Activated T-helper 1 cell treated with anti-CD3 and anti-CD28 coated beads, Interleukin-12 subunit alpha, Interleukin-12 subunit beta, Interleukin-2, Interleukin-4 antibody, amounts not matched to agents 30 ng/mL and 10 ng/mL and 1 ng/mL, durations not matched to agents 14 hours and 24 hours and 36 hours (primary cell): ENCODE data around the gene SLC35A4. TPM values are rescaled to one million over a fixed set of nuclear protein-coding genes. Genes with fewer than 3 reads are reported as not detected.

Experiments used
- DNase-seq: peaks from one replicate; pipeline ENCODE4 v3.0.0; 2021; ENCODE audit warnings: low spot score
- H3K27ac Mint-ChIP-seq: one replicate; pipeline ENCODE4 v1.8.0; 2021; ENCODE audit warnings: mild to moderate bottlenecking, mixed read lengths
- H3K27me3 Mint-ChIP-seq: one replicate; pipeline ENCODE4 v1.8.0; 2022; ENCODE audit warnings: mild to moderate bottlenecking, moderate library complexity, mixed read lengths; ENCODE audit not compliant: insufficient read depth
- H3K36me3 Mint-ChIP-seq: one replicate; pipeline ENCODE4 v1.8.0; 2021; ENCODE audit warnings: low read depth, mixed read lengths
- H3K4me1 Mint-ChIP-seq: one replicate; pipeline ENCODE4 v1.8.0; 2021; ENCODE audit warnings: low read depth, mixed read lengths
- H3K4me3 Mint-ChIP-seq: one replicate; pipeline ENCODE4 v1.8.0; 2021; ENCODE audit warnings: mild to moderate bottlenecking, moderate library complexity, mixed read lengths
- H3K9me3 Mint-ChIP-seq: one replicate; pipeline ENCODE4 v1.8.0; 2021; ENCODE audit warnings: mixed read lengths
- intact Hi-C: fragments of 100-400 bp; cut with micrococcal nuclease; formaldehyde crosslinking; loops from one replicate; pipeline ENCODE4 v1.15.1; 2024
- total RNA-seq: library from RNA; stranded (reverse); gene quantifications from 2 replicates; pipeline ENCODE4 v1.2.3, GENCODE V29; 2022

SLC35A4 gene
- total RNA-seq, 1 donor from 2014 or later, result 94.3 TPM

DNA sequence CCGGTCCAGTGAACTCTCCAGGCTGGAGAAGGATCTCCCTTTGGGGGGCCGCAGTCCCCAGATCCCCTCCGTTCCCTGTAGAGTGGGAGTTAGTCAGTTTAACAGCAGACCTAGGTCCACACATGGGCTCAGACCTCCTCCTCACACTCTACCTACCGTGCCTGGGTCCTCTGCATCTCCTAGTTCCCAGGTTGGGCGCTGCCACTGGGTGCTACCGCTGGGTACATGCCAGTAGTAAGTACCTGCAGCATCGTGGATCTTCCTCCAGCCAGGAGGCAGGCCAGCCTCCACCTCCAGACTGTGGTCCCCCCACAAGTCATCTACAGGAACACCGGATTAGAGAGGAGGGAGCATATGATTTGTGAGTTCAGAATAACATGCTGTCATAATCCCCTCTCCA, 1.0 kb upstream of the SLC35A4 start:
- no peaks in the 10 kb centered on the region for H3K27me3 Mint-ChIP-seq
- peak overlapping the region; percentile 79 for H3K27ac Mint-ChIP-seq
- H3K36me3 Mint-ChIP-seq, result peaks cover 27% of the 10 kb centered on the region
- peak overlapping the region; percentile 95 for H3K4me3 Mint-ChIP-seq
- H3K4me1 Mint-ChIP-seq, result peaks cover 46% of the 10 kb centered on the region
- H3K9me3 Mint-ChIP-seq, result no peaks in the 10 kb centered on the region
- intact Hi-C loops, result loop anchor here (10.0 kb wide), 1 partner anchor 1051 kb away; the partner anchor contains the start of gene DIAPH1
- no peak for DNase-seq

DNA sequence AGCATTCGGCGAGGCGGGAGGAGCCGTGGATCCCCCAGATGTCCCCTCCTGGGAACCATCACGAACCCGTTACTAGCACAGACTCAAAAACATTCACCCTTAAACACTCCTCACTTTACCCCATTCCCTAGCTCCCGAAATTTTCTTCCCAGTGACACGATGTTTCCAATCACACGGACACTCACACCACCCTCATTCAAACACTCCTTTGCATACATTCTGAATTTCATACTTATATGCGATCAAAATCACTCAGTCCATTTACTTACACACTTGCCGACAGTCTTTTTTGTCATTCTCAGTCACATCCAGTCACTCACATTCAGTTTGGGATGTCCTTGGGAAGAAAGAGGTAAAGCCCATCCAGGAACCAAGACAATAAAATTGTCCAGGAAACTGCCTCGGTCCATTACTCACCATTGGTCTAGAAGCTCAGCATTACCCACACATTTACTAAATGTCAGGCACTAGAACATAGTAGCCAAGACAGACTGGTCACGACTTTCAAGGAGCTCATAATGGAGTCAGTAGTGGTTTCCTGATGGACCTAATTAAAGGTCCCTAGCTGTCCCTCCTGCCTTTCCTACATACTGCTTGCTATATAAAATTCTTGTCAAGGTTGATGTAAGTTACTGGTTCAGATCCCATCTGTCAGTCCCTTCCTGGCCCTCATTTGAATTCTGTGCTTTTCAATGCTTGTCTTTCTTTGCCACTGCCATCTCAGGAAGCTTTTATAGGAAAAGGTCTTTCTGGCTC, 574 bp downstream of the SLC35A4 start:
- H3K9me3 Mint-ChIP-seq, result no peaks in the 10 kb centered on the region
- peaks cover 62% of the 10 kb centered on the region for H3K4me1 Mint-ChIP-seq
- H3K36me3 Mint-ChIP-seq, result peaks cover 33% of the 10 kb centered on the region
- peak overlapping the region; percentile 96 for H3K27ac Mint-ChIP-seq
- no peak for DNase-seq
- intact Hi-C loops, result loop anchor here (1.0 to 10.0 kb wide), 4 partner anchors 8 to 1050 kb away; partner anchors contain the start of genes DIAPH1, PFDN1, SRA1 and ZMAT2
- peak overlapping the region; percentile 95 for H3K4me3 Mint-ChIP-seq
- no peaks in the 10 kb centered on the region for H3K27me3 Mint-ChIP-seq

DNA sequence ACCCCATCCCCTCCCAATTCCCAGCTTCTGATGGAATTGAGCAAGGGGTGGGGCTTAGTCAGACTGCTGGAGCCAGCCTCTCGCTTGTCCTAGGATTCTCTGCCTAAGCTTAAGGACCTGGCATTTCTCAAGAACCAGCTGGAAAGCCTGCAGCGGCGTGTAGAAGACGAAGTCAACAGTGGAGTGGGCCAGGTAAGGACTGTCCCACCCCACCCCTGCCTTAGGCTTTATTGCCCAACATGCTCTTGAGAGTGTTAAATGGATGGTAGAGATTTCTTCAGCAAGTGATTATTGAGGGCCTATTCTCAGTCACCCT, 1.1 kb downstream of the SLC35A4 start:
- peaks cover 65% of the 10 kb centered on the region for H3K4me1 Mint-ChIP-seq
- DNase-seq, result no peak
- intact Hi-C loops, result loop anchor here (1.0 to 10.0 kb wide), 4 partner anchors 8 to 1049 kb away; partner anchors contain the start of genes DIAPH1, PFDN1, SRA1 and ZMAT2
- peak overlapping the region; percentile 96 for H3K27ac Mint-ChIP-seq
- peaks cover 33% of the 10 kb centered on the region for H3K36me3 Mint-ChIP-seq
- no peaks in the 10 kb centered on the region for H3K9me3 Mint-ChIP-seq
- no peaks in the 10 kb centered on the region for H3K27me3 Mint-ChIP-seq
- H3K4me3 Mint-ChIP-seq, result peak overlapping the region; percentile 95

DNA sequence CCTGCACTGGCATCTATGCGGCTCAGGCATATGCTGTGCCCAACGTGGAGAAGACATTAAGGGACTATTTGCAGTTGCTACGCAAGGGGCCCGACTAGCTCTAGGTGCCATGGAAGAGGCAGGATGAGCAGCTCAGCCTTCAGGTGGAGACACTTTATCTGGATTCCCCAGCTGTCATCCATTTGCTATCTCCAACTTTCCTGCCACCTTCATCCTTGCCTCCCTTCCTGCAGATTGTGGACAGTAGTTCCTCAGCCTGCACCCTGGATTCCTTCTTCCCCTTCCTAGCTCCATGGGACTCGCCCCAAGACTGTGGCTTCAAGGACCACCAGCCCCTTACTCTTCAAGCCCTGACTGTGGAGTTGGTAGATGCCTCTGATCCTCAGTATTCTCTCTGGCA, 2.0 kb downstream of the SLC35A4 start:
- intact Hi-C loops, result loop anchor here (10.0 kb wide), 1 partner anchor 1048 kb away; the partner anchor contains the start of gene DIAPH1
- Mint-ChIP-seq H3K4me1 (peaks cover 65% of the 10 kb centered on the region), H3K36me3 (peaks cover 30% of the 10 kb centered on the region)

DNA sequence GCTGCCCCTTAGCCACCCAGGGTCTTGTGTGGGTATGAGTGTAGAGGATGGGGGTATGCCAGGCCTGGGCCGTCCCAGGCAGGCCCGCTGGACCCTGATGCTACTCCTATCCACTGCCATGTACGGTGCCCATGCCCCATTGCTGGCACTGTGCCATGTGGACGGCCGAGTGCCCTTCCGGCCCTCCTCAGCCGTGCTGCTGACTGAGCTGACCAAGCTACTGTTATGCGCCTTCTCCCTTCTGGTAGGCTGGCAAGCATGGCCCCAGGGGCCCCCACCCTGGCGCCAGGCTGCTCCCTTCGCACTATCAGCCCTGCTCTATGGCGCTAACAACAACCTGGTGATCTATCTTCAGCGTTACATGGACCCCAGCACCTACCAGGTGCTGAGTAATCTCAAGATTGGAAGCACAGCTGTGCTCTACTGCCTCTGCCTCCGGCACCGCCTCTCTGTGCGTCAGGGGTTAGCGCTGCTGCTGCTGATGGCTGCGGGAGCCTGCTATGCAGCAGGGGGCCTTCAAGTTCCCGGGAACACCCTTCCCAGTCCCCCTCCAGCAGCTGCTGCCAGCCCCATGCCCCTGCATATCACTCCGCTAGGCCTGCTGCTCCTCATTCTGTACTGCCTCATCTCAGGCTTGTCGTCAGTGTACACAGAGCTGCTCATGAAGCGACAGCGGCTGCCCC, 2.6 kb downstream of the SLC35A4 start:
- Mint-ChIP-seq H3K9me3 (no peaks in the 10 kb centered on the region), H3K4me1 (peaks cover 65% of the 10 kb centered on the region), H3K27ac (peak overlapping the region; percentile 26), H3K36me3 (peaks cover 30% of the 10 kb centered on the region), H3K4me3 (peak overlapping the region; percentile 46), H3K27me3 (no peaks in the 10 kb centered on the region)
- intact Hi-C loops, result loop anchor here (10.0 kb wide), 1 partner anchor 1048 kb away; the partner anchor contains the start of gene DIAPH1
- DNase-seq, result no peak

More for the DNA sequence above, 2.0 kb downstream of the SLC35A4 start:
- Mint-ChIP-seq H3K27ac (peak overlapping the region; percentile 26), H3K27me3 (no peaks in the 10 kb centered on the region), H3K4me3 (peak overlapping the region; percentile 46), H3K9me3 (no peaks in the 10 kb centered on the region)
- DNase-seq, result no peak

DNA sequence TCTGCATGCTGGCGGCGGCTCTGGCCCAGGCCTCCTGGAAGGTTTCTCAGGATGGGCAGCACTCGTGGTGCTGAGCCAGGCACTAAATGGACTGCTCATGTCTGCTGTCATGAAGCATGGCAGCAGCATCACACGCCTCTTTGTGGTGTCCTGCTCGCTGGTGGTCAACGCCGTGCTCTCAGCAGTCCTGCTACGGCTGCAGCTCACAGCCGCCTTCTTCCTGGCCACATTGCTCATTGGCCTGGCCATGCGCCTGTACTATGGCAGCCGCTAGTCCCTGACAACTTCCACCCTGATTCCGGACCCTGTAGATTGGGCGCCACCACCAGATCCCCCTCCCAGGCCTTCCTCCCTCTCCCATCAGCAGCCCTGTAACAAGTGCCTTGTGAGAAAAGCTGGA, 3.2 kb downstream of the SLC35A4 start:
- no peak overlapping the region for H3K4me3 Mint-ChIP-seq
- H3K36me3 Mint-ChIP-seq, result peaks cover 30% of the 10 kb centered on the region
- intact Hi-C loops, result loop anchor here (10.0 kb wide), 1 partner anchor 1047 kb away; the partner anchor contains the start of gene DIAPH1
- DNase-seq, result no peak
- H3K27me3 Mint-ChIP-seq, result no peaks in the 10 kb centered on the region
- H3K27ac Mint-ChIP-seq, result no peak overlapping the region
- no peaks in the 10 kb centered on the region for H3K9me3 Mint-ChIP-seq
- peaks cover 60% of the 10 kb centered on the region for H3K4me1 Mint-ChIP-seq

DNA sequence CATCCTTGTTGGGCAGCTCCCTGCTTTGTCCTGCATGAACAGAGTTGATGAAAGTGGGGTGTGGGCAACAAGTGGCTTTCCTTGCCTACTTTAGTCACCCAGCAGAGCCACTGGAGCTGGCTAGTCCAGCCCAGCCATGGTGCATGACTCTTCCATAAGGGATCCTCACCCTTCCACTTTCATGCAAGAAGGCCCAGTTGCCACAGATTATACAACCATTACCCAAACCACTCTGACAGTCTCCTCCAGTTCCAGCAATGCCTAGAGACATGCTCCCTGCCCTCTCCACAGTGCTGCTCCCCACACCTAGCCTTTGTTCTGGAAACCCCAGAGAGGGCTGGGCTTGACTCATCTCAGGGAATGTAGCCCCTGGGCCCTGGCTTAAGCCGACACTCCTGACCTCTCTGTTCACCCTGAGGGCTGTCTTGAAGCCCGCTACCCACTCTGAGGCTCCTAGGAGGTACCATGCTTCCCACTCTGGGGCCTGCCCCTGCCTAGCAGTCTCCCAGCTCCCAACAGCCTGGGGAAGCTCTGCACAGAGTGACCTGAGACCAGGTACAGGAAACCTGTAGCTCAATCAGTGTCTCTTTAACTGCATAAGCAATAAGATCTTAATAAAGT, 3.9 kb downstream of the SLC35A4 start:
- Mint-ChIP-seq H3K9me3 (no peaks in the 10 kb centered on the region), H3K27me3 (no peaks in the 10 kb centered on the region), H3K4me1 (peaks cover 54% of the 10 kb centered on the region), H3K4me3 (peak overlapping the region; percentile 73), H3K36me3 (peaks cover 30% of the 10 kb centered on the region), H3K27ac (peak overlapping the region; percentile 90)
- intact Hi-C loops, result loop anchor here (10.0 kb wide), 1 partner anchor 1046 kb away; the partner anchor contains the start of gene DIAPH1
- no peak for DNase-seq

DNA sequence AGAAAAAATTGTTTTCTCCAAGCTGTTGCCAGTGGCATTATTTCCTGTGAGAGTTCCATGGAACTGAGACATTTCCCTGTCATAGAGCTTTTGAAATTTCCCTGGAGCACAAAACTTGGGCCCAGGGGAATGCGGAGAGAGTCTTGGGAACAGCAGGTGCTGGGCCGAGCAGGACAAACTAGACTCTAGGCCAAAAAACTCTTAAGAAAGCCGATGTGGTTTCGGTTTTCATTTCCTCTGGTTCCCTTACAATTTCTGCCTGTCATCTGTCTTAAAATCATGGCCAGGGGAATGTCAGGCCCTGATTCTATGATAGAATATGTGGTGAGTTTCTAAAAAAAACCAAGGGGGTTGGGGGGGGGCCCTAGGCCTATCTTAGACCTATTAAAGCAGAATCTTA, 4.6 kb downstream of the SLC35A4 start:
- Mint-ChIP-seq H3K27ac (peak overlapping the region; percentile 90), H3K27me3 (no peaks in the 10 kb centered on the region), H3K4me3 (peak overlapping the region; percentile 73), H3K4me1 (peaks cover 48% of the 10 kb centered on the region), H3K36me3 (peaks cover 30% of the 10 kb centered on the region), H3K9me3 (no peaks in the 10 kb centered on the region)
- DNase-seq, result no peak
- intact Hi-C loops, result loop anchor here (10.0 kb wide), 1 partner anchor 1046 kb away; the partner anchor contains the start of gene DIAPH1

DNA sequence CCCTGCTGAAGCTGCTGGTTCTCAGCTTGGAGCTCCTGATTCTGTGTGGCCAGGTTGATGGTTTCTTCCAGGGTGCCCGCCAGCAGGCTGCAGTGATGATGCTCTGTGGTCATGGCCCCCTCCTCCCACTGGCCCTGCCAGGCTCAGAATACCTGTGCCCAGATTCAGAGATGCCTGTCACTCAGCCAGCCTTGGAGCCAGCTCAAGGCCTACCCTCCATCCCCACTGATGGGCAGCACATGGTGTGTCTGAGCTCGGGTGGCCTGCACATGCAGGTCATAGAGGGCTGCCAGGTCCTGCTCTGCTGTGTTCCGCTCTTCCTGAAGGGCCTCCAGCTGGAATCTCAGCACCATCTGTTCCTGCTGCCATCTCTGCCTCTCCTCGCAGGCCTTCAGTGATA, 5.4 kb downstream of the SLC35A4 start:
- Mint-ChIP-seq H3K36me3 (peaks cover 28% of the 10 kb centered on the region), H3K4me3 (no peak overlapping the region), H3K27ac (peak overlapping the region; percentile 82)

DNA sequence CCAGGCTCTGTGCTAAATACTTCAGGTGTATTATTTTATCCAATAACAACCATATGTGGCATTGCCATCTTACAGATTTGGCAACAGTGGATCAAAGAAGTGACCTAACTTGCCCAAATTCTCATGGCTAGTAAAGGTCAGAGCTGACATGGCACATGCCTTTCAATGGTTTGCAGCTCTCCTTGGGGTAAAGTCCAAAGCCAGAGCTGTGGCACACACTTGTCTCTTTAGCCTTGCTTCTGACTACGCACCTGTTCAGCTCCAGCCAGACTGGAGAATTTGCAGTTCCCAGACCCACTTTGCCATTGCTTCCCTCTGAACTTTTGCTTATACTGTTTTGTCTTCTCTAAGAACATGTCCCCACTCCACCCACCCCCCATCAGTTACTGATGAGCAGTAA, 5.9 kb downstream of the SLC35A4 start:
- Mint-ChIP-seq H3K4me1 (peaks cover 39% of the 10 kb centered on the region), H3K36me3 (peaks cover 27% of the 10 kb centered on the region), H3K27ac (peak overlapping the region; percentile 82), H3K27me3 (no peaks in the 10 kb centered on the region), H3K4me3 (no peak overlapping the region), H3K9me3 (no peaks in the 10 kb centered on the region)
- no peak for DNase-seq
- intact Hi-C loops, result no loop called here

More for the DNA sequence above, 5.4 kb downstream of the SLC35A4 start:
- peaks cover 43% of the 10 kb centered on the region for H3K4me1 Mint-ChIP-seq
- DNase-seq, result no peak
- intact Hi-C loops, result no loop called here
- no peaks in the 10 kb centered on the region for H3K27me3 Mint-ChIP-seq
- H3K9me3 Mint-ChIP-seq, result no peaks in the 10 kb centered on the region

DNA sequence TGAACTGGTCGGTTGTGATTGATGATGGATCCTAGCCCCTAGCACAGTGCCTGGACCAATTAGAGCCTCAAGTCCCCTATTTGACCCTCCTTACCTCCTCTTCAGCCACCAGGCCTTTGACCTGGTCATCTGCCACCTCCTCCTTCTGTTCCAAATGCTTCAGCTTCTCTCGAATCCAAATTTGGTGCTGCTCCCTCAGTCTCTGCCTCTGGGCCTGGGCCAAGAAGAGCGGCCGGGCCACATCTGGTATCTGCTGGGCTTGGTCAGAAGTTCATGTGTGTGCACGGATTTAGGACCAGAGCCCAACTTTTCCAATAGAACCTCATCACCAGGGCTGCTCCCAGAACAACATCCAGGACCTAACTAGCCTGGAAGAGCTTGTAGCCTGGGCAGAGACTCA, 6.5 kb downstream of the SLC35A4 start:
- no peak for DNase-seq
- H3K9me3 Mint-ChIP-seq, result no peaks in the 10 kb centered on the region
- peaks cover 24% of the 10 kb centered on the region for H3K36me3 Mint-ChIP-seq
- H3K4me1 Mint-ChIP-seq, result peaks cover 33% of the 10 kb centered on the region
- intact Hi-C loops, result no loop called here
- H3K4me3 Mint-ChIP-seq, result no peak overlapping the region
- no peaks in the 10 kb centered on the region for H3K27me3 Mint-ChIP-seq
- H3K27ac Mint-ChIP-seq, result peak overlapping the region; percentile 43

DNA sequence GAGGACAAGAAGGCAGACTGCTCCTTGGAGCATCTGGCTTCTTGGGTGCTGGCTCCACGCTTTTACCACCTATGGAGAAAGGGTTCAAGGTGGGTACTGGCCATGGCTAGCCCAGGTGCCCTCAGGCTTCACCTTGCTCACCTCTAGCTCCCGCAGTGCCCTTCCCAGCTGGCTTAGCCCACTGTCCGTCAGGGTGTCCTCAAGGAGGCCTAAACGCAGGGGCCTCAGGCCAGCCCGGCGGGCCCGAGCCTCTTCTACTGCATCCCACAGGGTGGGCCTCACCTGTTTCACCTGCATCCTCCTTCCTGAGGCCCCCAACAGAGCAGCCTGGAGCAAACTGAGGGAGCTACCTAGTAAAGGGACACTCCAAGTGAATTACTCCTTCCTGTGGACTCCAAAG, 9.1 kb downstream of the SLC35A4 start:
- Mint-ChIP-seq H3K4me1 (peaks cover 18% of the 10 kb centered on the region), H3K36me3 (peaks cover 8% of the 10 kb centered on the region), H3K27me3 (no peaks in the 10 kb centered on the region), H3K27ac (no peak overlapping the region), H3K4me3 (no peak overlapping the region), H3K9me3 (no peaks in the 10 kb centered on the region)
- intact Hi-C loops, result no loop called here
- no peak for DNase-seq
